ENCODE measurements around the gene CNNM4. TPM values are rescaled to one million over a fixed set of nuclear protein-coding genes. Genes with fewer than 3 reads are reported as not detected.

CNNM4 gene
- 13.4 to 17.2 TPM (median 16.4 TPM) in 5 replicates for total RNA-seq (2022; extraction: Qiagen RNA extraction; ENCODE audit: low read depth)

DNA sequence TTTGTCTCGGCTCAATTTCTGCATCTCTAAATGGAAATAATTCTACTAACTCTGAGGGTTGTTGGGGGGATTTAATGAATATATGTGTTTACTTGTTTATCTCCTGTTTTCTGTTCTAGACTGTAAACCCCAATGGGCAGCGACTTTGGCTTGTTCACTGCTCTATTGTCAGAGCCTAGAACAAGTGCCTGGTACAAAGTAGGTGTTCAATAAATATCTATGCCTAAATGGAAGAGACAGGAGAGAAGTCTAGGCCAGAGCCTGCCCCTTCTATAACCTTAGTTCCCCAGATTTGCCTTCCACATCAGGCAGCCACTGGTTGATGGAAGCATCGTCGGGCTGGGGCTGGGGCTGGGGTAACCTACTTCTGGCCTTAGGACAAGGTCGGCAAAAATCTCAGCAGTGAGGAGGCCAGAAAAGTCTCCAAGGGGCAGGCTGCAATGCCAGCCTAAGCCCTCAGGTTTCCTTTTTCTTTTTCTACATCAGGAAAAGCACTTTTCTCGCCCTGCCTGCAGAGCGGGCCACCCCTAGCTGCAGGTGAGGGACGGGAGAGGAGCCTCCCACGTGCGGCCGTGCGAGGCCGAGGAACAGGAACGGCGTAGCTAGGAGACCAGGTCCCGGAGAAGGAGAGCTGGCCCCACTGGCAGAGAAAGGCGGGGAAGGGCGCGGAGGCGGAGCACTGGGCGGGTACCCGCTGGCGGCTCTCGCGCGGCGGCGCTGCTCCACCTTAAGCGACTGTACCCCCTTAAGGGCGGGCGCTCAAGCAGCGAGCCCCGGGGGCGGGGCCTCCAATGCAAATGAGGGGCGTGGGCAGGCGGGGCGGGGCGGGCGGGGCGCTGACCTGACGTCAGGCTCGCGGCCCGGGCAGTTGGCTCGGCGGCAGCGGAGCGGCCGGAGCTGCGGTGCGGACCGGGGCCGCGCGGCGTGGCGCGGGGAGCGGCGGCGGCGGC is at the start of gene CNNM4:
TSS of gene CNNM4 (plus strand) at position 867 of the 950 bp plus-strand sequence. CDS start 98 bp downstream, outside the sequence.

DNA sequence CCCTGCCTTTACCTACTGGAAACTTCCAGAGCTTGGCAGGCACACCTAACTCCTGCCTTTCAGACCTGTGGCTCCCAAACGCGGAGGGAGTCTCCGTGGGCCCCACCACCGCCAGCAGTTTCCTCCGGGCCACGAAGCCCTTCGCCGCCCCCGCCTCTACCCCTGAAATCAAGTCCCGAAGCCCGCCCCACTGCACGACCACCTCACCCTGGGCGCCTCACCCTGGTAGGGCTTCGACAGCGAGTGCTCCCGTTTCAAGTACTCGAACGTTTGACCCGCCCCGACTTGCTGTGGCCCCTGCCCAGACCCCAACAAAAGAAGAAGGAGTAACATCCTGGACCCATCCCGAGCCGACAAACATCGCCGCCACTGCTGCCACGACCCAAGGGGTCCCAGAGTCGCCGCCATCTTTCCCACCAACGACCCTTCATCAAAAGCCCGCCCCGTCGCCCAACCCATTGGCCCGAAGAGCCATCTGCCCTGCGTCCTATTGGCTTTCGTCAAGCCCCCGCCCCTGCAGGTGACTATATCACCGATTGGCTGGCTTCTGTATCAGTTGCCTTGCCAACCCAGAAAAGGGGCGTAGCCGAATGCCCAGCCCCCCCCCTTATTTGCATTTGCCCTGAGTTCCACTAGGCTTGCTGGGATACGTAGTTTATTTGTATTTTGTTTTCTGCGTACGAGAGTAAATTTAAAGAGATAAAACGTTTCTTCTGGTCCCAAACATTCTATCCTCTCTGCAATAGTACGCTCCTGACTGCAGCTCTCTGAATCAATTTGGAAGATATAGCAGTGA is 20.9 kb upstream of the CNNM4 start, which contains the start of gene LMAN2L:
TSS of gene LMAN2L (minus strand) at position 432 of the 796 bp plus-strand sequence. CDS start at position 408, 24 bp downstream.

DNA sequence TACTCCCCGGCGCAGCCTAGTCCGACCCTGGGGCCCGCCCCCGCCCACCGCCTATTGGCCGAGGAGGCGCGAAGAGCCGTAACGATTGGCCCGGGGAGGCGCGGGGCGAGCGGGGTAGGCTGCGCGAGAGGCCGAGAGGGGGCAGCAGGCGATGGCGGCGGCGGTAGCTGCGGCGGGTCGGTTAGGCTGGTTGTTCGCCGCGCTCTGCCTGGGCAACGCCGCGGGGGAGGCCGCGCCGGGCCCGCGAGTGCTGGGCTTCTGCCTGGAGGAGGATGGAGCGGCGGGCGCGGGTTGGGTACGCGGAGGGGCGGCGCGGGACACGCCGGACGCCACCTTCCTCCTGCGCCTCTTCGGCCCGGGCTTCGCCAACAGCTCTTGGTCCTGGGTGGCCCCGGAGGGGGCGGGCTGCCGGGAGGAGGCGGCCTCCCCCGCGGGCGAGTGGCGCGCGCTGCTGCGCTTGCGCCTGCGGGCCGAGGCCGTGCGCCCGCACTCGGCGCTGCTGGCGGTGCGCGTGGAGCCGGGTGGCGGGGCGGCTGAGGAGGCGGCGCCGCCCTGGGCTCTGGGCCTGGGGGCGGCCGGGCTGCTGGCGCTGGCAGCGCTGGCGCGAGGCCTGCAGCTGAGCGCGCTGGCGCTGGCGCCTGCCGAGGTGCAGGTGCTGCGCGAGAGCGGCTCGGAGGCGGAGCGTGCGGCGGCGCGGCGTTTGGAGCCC is 55.6 kb downstream of the CNNM4 start, which contains the start of gene CNNM3:
TSS of gene CNNM3 (plus strand) at position 142 of the 709 bp plus-strand sequence. CDS start at position 152, 10 bp downstream.

DNA sequence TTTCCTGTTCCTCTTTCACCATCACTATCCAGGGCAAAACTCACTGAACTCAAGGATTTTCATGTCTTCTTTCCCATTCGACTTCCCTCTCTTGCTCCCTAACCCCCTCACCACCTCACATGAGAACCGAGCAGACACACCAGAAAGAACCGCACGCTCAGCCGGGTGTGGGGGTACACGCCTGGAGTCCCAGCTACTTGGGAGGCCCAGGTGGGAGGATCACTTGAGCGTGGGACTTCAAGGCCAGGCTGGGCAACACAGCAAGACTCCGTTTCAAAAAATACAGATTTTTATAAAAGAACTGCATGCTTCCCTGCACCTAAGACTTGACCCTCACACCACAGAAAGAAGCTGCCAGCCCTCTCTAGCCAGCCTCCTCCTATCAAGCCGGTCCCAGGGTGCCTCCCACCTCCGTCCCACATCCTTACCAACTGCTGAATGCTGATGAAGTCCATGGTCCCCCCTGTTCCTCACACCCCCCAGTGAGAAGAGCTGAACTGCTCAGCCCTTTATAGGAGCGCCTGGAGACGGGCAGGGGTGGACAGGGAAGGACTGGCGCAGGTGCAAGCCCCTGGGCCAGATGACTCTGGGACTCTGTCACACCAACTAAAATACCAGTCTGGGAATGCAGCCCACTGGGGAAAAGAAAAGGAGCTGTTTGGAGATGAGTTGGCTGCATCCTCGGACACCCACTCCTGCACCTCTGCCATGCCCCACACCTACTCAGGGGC is 83.0 kb downstream of the CNNM4 start, which contains the start of gene ANKRD23:
TSS of gene ANKRD23 (minus strand) at position 484 of the 731 bp plus-strand sequence. CDS start at position 455, 29 bp downstream.

DNA sequence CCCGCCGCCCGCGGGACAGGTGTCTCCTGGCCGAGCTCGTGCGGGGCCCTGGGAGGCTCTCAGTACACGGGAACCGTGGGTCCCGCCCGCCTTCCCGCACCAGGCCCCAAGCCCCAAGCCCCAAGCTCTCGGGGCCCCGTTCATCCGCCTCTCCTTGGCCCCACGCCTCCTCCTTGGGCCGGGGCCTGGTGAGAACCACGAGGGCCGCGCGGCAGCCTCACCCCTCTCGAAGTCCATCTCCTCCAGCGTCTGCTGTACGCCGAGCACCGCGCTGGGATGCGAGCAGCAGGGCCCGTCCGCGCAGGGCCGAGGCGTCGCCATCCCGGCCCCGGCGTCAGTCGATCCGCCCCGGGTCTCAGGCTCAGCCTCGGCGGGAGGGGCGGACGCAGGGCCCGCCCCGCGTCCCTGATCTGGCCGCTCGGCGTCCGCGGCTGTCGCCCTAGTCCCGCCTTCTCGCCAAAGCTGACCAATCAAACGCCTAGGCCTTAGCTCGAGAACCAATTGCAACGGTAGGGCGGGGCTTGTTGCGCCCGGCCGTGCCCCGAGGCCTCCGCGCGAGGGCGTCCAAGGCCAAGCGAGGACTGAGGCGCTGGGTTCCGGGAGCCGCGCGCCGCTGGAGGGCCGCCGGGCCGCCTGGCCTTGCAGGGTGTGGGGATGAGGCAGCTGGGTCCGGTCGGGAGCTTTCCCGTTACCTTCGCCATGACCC is 97.1 kb downstream of the CNNM4 start, which contains the start of gene ANKRD39:
TSS of gene ANKRD39 (minus strand) at position 350 of the 706 bp plus-strand sequence. CDS start at position 321, 29 bp downstream.

Other genes starting within 250 kb of the CNNM4 start
- gene ARID5A, start 224.2 kb upstream of the CNNM4 start, total RNA-seq (2022; extraction: Qiagen RNA extraction; ENCODE audit: low read depth), result 8.0 to 11.6 TPM (median 10.2 TPM) in 5 replicates
- gene KANSL3, start 122.6 kb upstream of the CNNM4 start, total RNA-seq (2022; extraction: Qiagen RNA extraction; ENCODE audit: low read depth), result 27.9 to 32.2 TPM (median 30.2 TPM) in 5 replicates
- gene FER1L5, start 118.1 kb upstream of the CNNM4 start, total RNA-seq (2022; extraction: Qiagen RNA extraction; ENCODE audit: low read depth), result not detected in 5 replicates
- 20.2 to 24.1 TPM (median 22.8 TPM) in 5 replicates for gene LMAN2L, start 20.8 kb upstream of the CNNM4 start, total RNA-seq (2022; extraction: Qiagen RNA extraction; ENCODE audit: low read depth)
- 10.6 to 16.0 TPM (median 15.8 TPM) in 5 replicates for gene CNNM3, start 55.4 kb downstream of the CNNM4 start, total RNA-seq (2022; extraction: Qiagen RNA extraction; ENCODE audit: low read depth)
- 1.2 to 2.0 TPM (median 1.8 TPM) in 5 replicates for gene ANKRD23, start 83.1 kb downstream of the CNNM4 start, total RNA-seq (2022; extraction: Qiagen RNA extraction; ENCODE audit: low read depth)
- 19.9 to 23.2 TPM (median 21.7 TPM) in 5 replicates for gene ANKRD39, start 97.1 kb downstream of the CNNM4 start, total RNA-seq (2022; extraction: Qiagen RNA extraction; ENCODE audit: low read depth)
- gene SEMA4C, start 109.2 kb downstream of the CNNM4 start, total RNA-seq (2022; extraction: Qiagen RNA extraction; ENCODE audit: low read depth), result 15.2 to 22.7 TPM (median 21.1 TPM) in 5 replicates
- gene FAM178B, start 225.7 kb downstream of the CNNM4 start, total RNA-seq (2022; extraction: Qiagen RNA extraction; ENCODE audit: low read depth), result not detected in 5 replicates